CD14-positive monocyte (primary cell): ENCODE measurements around the gene GATAD2A. TPM values are rescaled to one million over a fixed set of nuclear protein-coding genes. Genes with fewer than 3 reads are reported as not detected.
A peak's percentile ranks its signal among the peaks of the same experiment; 100 is the strongest.

ENCODE experiments used
- DNase-seq, 3 donors: peaks; one replicate each; pipeline ENCODE4 v3.0.0-alpha.2; 2011 to 2022
- H2AFZ ChIP-seq: 2 replicates; pipeline ENCODE4 v1.6.0; 2012; ENCODE audit warnings: mild to moderate bottlenecking, low read depth, low read length, inconsistent platforms; ENCODE audit not compliant: insufficient read depth, poor library complexity, severe bottlenecking
- H3K27ac ChIP-seq, 2 donors: 1 replicate in 1 of 2; 2 replicates in 1 of 2; pipeline ENCODE4 v1.5.1; 2012 to 2013; ENCODE audit warnings: low read length in 2 of 2, control low read depth in 1 of 2, inconsistent platforms in 1 of 2, low read depth in 1 of 2, mild to moderate bottlenecking in 1 of 2
- H3K27me3 ChIP-seq, 2 donors: one replicate each; pipeline versions ENCODE4 v1.6.0 to v1.6.1; 2011 to 2013; ENCODE audit warnings: low read length in 2 of 2; ENCODE audit not compliant: control insufficient read depth in 2 of 2, insufficient read depth in 2 of 2
- H3K36me3 ChIP-seq, 2 donors: replicated peaks in 1 of 2; 1 replicate in 1 of 2; 2 replicates in 1 of 2; pipeline versions ENCODE4 v1.5.1 to v1.6.1; 2012 to 2013; ENCODE audit warnings: low read length in 2 of 2, control low read depth in 1 of 2, inconsistent platforms in 1 of 2, mild to moderate bottlenecking in 1 of 2; ENCODE audit not compliant: insufficient read depth in 2 of 2, control insufficient read depth in 1 of 2
- H3K4me1 ChIP-seq, 2 donors: 1 replicate in 1 of 2; 2 replicates in 1 of 2; pipeline versions ENCODE4 v1.5.1 to v1.6.1; 2012 to 2013; ENCODE audit warnings: low read length in 2 of 2, control low read depth in 1 of 2, inconsistent platforms in 1 of 2, mild to moderate bottlenecking in 1 of 2, moderate library complexity in 1 of 2; ENCODE audit not compliant: insufficient read depth in 2 of 2, control insufficient read depth in 1 of 2
- H3K4me2 ChIP-seq: replicated peaks from 2 replicates; pipeline ENCODE3; 2012; ENCODE audit warnings: low read length, moderate library complexity, mild to moderate bottlenecking; ENCODE audit not compliant: poor library complexity, severe bottlenecking; ENCODE audit errors: extremely low read depth
- H3K4me3 ChIP-seq, 3 experiments: fragments of 200-600 bp in 1 of 3; sonication (generic) in 1 of 3; replicated peaks in 1 of 3; 1 replicate in 2 of 3; 2 replicates in 1 of 3; pipeline ENCODE4 v1.5.1; 2011 to 2013; ENCODE audit warnings: low read length in 3 of 3, mild to moderate bottlenecking in 3 of 3, control low read depth in 2 of 3, low read depth in 2 of 3, inconsistent platforms in 1 of 3, moderate library complexity in 1 of 3
- H3K79me2 ChIP-seq: 2 replicates; pipeline ENCODE4 v1.6.0; 2012; ENCODE audit warnings: mild to moderate bottlenecking, control low read depth, inconsistent platforms, low read length, moderate library complexity; ENCODE audit not compliant: insufficient read depth
- H3K9ac ChIP-seq: 2 replicates; pipeline ENCODE4 v1.6.0; 2017; ENCODE audit warnings: low read length, mild to moderate bottlenecking; ENCODE audit not compliant: insufficient read depth, poor library complexity, severe bottlenecking
- H3K9me3 ChIP-seq, 2 donors: replicated peaks in 1 of 2; 1 replicate in 1 of 2; 2 replicates in 1 of 2; pipeline versions ENCODE4 v1.5.1 to v1.6.1; 2012 to 2013; ENCODE audit warnings: low read length in 2 of 2, control low read depth in 1 of 2; ENCODE audit not compliant: control insufficient read depth in 1 of 2, insufficient read depth in 1 of 2
- H4K20me1 ChIP-seq: 2 replicates; pipeline ENCODE4 v1.6.0; 2012; ENCODE audit warnings: mild to moderate bottlenecking, low read length, control low read depth, moderate library complexity; ENCODE audit not compliant: insufficient read depth
- H3K27ac Mint-ChIP-seq, 7 donors: one replicate each; pipeline ENCODE4 v1.8.0; 2020; ENCODE audit warnings: mild to moderate bottlenecking in 7 of 7, mixed read lengths in 7 of 7, moderate library complexity in 6 of 7, inconsistent platforms in 2 of 7
- H3K27me3 Mint-ChIP-seq, 3 donors: one replicate each; pipeline ENCODE4 v1.8.0; 2021 to 2022; ENCODE audit warnings: low read depth in 3 of 3, mild to moderate bottlenecking in 3 of 3, mixed read lengths in 3 of 3, moderate library complexity in 3 of 3, inconsistent platforms in 1 of 3
- H3K36me3 Mint-ChIP-seq, 2 donors: one replicate each; pipeline ENCODE4 v1.8.0; 2020; ENCODE audit warnings: mixed read lengths in 2 of 2, inconsistent platforms in 1 of 2, mild to moderate bottlenecking in 1 of 2
- H3K4me1 Mint-ChIP-seq: one replicate; pipeline ENCODE4 v1.8.0; 2020; ENCODE audit warnings: mild to moderate bottlenecking, mixed read lengths
- H3K4me3 Mint-ChIP-seq, 2 donors: one replicate each; pipeline ENCODE4 v1.8.0; 2020; ENCODE audit warnings: mild to moderate bottlenecking in 2 of 2, mixed read lengths in 2 of 2, moderate library complexity in 1 of 2
- H3K9me3 Mint-ChIP-seq, 7 donors: one replicate each; pipeline ENCODE4 v1.8.0; 2020 to 2022; ENCODE audit warnings: mixed read lengths in 7 of 7, mild to moderate bottlenecking in 6 of 7, moderate library complexity in 6 of 7, inconsistent platforms in 2 of 7
- WGBS: methylation state at CpG from one replicate; pipeline ENCODE4 v1.1.5; 2013; ENCODE audit warnings: missing lambda C conversion rate; ENCODE audit not compliant: insufficient coverage; 5-methylcytosine and 5-hydroxymethylcytosine counted together
- intact Hi-C, 2 donors: fragments of 100-400 bp; cut with micrococcal nuclease; formaldehyde crosslinking; loops; one replicate each; pipeline versions ENCODE4 v1.15.0 to v1.15.1; 2023
- polyA plus RNA-seq, 3 donors: library from polyadenylated mRNA; depleted of rRNA in 1 of 3; unstranded in 2 of 3; stranded (reverse) in 1 of 3; fragments of 300-500 nt in 2 of 3; fragments of >200 nt in 1 of 3; fragmentation: Illumina TruSeq in 2 of 3; gene quantifications; 1 replicate in 2 of 3; 2 replicates in 1 of 3; pipeline ENCODE4 v1.2.3, GENCODE V29; 2012 to 2021
- TF ChIP-seq, protein P1 (sequence below): fragments of 200-600 bp; IDR thresholded peaks from one replicate; pipeline ENCODE4 v1.8.0; 2022; ENCODE audit warnings: antibody characterized with exemption, mild to moderate bottlenecking

The GATAD2A gene
- polyA plus RNA-seq, 3 donors, result 8.0 to 35.9 (median 8.7) TPM

DNA sequence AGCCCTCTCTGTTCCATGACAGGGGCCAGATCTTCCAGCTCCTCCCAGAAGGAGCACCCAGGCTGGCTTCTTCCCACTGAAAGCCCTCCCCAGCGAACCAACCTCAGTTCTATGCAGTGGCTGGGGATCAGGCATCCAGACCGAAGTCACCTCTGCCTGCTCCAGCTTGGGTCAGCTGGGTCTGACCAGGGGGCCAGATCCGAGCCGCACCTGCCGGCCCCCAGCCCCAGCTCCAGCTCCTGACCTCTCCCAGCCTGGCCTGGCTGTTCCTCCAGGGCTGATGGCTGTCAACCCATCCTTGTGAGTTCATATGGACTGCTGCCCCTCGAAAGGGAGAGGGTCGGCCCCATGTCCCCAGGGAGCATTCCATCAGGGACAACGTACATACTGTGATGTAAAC is 101.9 kb downstream of the GATAD2A start:
- Mint-ChIP-seq H3K27ac (peak overlapping the region in 1 of 7 donors; percentile 31), H3K36me3 (peaks cover 55 to 57% of the 10 kb centered on the region in 2 donors), H3K4me1 (no peaks in the 10 kb centered on the region), H3K27me3 (peaks cover 2 to 5% (median 3%) of the 10 kb centered on the region in 3 donors), H3K4me3 (no peak overlapping the region), H3K9me3 (no peaks in the 10 kb centered on the region)
- Histone ChIP-seq H3K36me3 (peaks cover 51 to 59% of the 10 kb centered on the region in 2 donors), H4K20me1 (no peaks in the 10 kb centered on the region), H3K9me3 (no peaks in the 10 kb centered on the region), H2AFZ (no peak overlapping the region), H3K27me3 (no peaks in the 10 kb centered on the region), H3K79me2 (no peaks in the 10 kb centered on the region), H3K4me1 (no peaks in the 10 kb centered on the region), H3K27ac (no peak overlapping the region), H3K4me2 (no peak overlapping the region), H3K9ac (no peak overlapping the region), H3K4me3 (no peak overlapping the region)
- intact Hi-C loops, result no loop called here
- no peak for DNase-seq
- WGBS, result 94% methylated on average over 6 of the region's 8 CpGs
- TF ChIP-seq, protein P1, sequence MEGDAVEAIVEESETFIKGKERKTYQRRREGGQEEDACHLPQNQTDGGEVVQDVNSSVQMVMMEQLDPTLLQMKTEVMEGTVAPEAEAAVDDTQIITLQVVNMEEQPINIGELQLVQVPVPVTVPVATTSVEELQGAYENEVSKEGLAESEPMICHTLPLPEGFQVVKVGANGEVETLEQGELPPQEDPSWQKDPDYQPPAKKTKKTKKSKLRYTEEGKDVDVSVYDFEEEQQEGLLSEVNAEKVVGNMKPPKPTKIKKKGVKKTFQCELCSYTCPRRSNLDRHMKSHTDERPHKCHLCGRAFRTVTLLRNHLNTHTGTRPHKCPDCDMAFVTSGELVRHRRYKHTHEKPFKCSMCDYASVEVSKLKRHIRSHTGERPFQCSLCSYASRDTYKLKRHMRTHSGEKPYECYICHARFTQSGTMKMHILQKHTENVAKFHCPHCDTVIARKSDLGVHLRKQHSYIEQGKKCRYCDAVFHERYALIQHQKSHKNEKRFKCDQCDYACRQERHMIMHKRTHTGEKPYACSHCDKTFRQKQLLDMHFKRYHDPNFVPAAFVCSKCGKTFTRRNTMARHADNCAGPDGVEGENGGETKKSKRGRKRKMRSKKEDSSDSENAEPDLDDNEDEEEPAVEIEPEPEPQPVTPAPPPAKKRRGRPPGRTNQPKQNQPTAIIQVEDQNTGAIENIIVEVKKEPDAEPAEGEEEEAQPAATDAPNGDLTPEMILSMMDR, result no peak

DNA sequence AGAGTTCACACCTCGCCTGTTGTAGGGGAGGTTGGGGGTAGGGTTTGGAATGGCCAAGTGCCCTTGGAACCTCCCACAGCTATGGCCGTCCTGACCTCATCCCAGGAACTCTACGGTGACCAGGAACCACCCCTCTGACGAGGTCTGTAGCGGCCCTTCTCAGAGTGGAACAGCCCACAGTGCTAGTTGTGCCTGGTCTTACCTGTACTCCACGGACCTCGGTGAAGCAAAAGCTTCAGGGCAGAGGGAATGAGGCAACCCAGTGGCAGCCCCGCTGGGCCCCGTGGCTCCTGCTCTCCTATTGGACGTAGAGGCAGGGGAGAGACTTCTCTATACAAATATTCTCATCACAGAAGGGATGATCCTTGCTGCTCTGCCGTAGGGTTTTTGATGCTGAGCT is 102.7 kb downstream of the GATAD2A start:
- intact Hi-C loops, result no loop called here
- Histone ChIP-seq H3K9ac (no peak overlapping the region), H3K79me2 (no peaks in the 10 kb centered on the region), H3K36me3 (peaks cover 42 to 50% of the 10 kb centered on the region in 2 donors), H3K9me3 (no peaks in the 10 kb centered on the region), H3K4me2 (no peak overlapping the region), H3K27me3 (no peaks in the 10 kb centered on the region), H3K27ac (no peak overlapping the region), H4K20me1 (no peaks in the 10 kb centered on the region), H3K4me1 (no peaks in the 10 kb centered on the region), H3K4me3 (no peak overlapping the region), H2AFZ (no peak overlapping the region)
- no peaks in the 10 kb centered on the region for H3K4me1 Mint-ChIP-seq
- 92% methylated on average over 7 of the region's 11 CpGs for WGBS
- H3K36me3 Mint-ChIP-seq, result peaks cover 46 to 48% of the 10 kb centered on the region in 2 donors
- H3K4me3 Mint-ChIP-seq, result no peak overlapping the region
- DNase-seq, result no peak
- no peak overlapping the region for H3K27ac Mint-ChIP-seq
- TF ChIP-seq, protein P1, result no peak
- peaks cover 1 to 5% (median 2%) of the 10 kb centered on the region in 3 donors for H3K27me3 Mint-ChIP-seq
- H3K9me3 Mint-ChIP-seq, result peaks cover 0 to under 1% (median 0%) of the 10 kb centered on the region in 7 donors
